ENCODE data around the gene JMJD8. TPM values are rescaled to one million over a fixed set of nuclear protein-coding genes. Genes with fewer than 3 reads are reported as not detected.
A peak's percentile ranks its signal among the peaks of the same experiment; 100 is the strongest.

The JMJD8 gene
- total RNA-seq, 2 donors from 2014 or later = 16.8 to 26.8 TPM

GRCh38 chr16:672371-672770 lies 11.8 kb downstream of the JMJD8 start:
- no peak for ATAC-seq (replicated peaks)
- Mint-ChIP-seq H3K4me1 (no peaks in the 10 kb centered on the region), H3K4me3 (no peak overlapping the region), H3K27me3 (no peaks in the 10 kb centered on the region), H3K36me3 (ENCODE audit: low read depth) (peaks cover 35% of the 10 kb centered on the region), H3K9me3 (no peaks in the 10 kb centered on the region), H3K27ac (no peak overlapping the region)

- peaks cover 35% of the 10 kb centered on the region for H3K36me3 Mint-ChIP-seq (ENCODE audit: low read depth)
- H3K4me1 Mint-ChIP-seq = no peaks in the 10 kb centered on the region
- ATAC-seq (replicated peaks) = no peak
- no peak overlapping the region for H3K27ac Mint-ChIP-seq
- H3K27me3 Mint-ChIP-seq = no peaks in the 10 kb centered on the region
- H3K9me3 Mint-ChIP-seq = no peaks in the 10 kb centered on the region
- H3K4me3 Mint-ChIP-seq = no peak overlapping the region
Observed at GRCh38 chr16:671353-672131, 12.6 kb downstream of the JMJD8 start.

GRCh38 chr16:670485-671352 lies 13.4 kb downstream of the JMJD8 start:
- no peaks in the 10 kb centered on the region for H3K4me1 Mint-ChIP-seq
- no peak for ATAC-seq (replicated peaks)
- H3K9me3 Mint-ChIP-seq = no peaks in the 10 kb centered on the region
- H3K36me3 Mint-ChIP-seq (ENCODE audit: low read depth) = peaks cover 35% of the 10 kb centered on the region
- no peak overlapping the region for H3K27ac Mint-ChIP-seq
- no peak overlapping the region for H3K4me3 Mint-ChIP-seq
- H3K27me3 Mint-ChIP-seq = no peaks in the 10 kb centered on the region

- peaks cover 35% of the 10 kb centered on the region for H3K36me3 Mint-ChIP-seq (ENCODE audit: low read depth)
- H3K27ac Mint-ChIP-seq = no peak overlapping the region
- H3K4me3 Mint-ChIP-seq = peak overlapping the region; percentile 50
- H3K4me1 Mint-ChIP-seq = no peaks in the 10 kb centered on the region
- H3K27me3 Mint-ChIP-seq = no peaks in the 10 kb centered on the region
- no peaks in the 10 kb centered on the region for H3K9me3 Mint-ChIP-seq
- no peak for ATAC-seq (replicated peaks)
Observed at GRCh38 chr16:669666-670065, 14.5 kb downstream of the JMJD8 start.

- Mint-ChIP-seq H3K4me3 (peak overlapping the region; percentile 71), H3K9me3 (no peaks in the 10 kb centered on the region), H3K36me3 (ENCODE audit: low read depth) (peaks cover 29% of the 10 kb centered on the region), H3K27me3 (no peaks in the 10 kb centered on the region), H3K4me1 (no peaks in the 10 kb centered on the region), H3K27ac (peak overlapping the region; percentile 17)
- peak; percentile 15 for ATAC-seq (replicated peaks)
Observed at GRCh38 chr16:668519-669171, 15.5 kb downstream of the JMJD8 start.

GRCh38 chr16:667780-668518 lies 16.2 kb downstream of the JMJD8 start, which contains the start of gene RHOT2:
RHOT2 (plus strand) TSS chr16:668132; CDS start chr16:668200, 68 bp downstream.
- Mint-ChIP-seq H3K36me3 (ENCODE audit: low read depth) (peaks cover 25% of the 10 kb centered on the region), H3K27me3 (no peaks in the 10 kb centered on the region), H3K4me3 (peak within 1 kb of the TSS; percentile 71), H3K27ac (peak within 1 kb of the TSS; percentile 73), H3K9me3 (no peaks in the 10 kb centered on the region), H3K4me1 (no peaks in the 10 kb centered on the region)
- ATAC-seq (replicated peaks) = peak; percentile 99

GRCh38 chr16:667113-667779 lies 16.9 kb downstream of the JMJD8 start:
- no peaks in the 10 kb centered on the region for H3K27me3 Mint-ChIP-seq
- H3K36me3 Mint-ChIP-seq (ENCODE audit: low read depth) = peaks cover 20% of the 10 kb centered on the region

GRCh38 chr16:666572-666971 lies 17.6 kb downstream of the JMJD8 start:
- Mint-ChIP-seq H3K9me3 (no peaks in the 10 kb centered on the region), H3K4me3 (no peak overlapping the region), H3K27me3 (no peaks in the 10 kb centered on the region), H3K4me1 (no peaks in the 10 kb centered on the region), H3K36me3 (ENCODE audit: low read depth) (peaks cover 20% of the 10 kb centered on the region), H3K27ac (no peak overlapping the region)
- no peak for ATAC-seq (replicated peaks)

More at GRCh38 chr16:667113-667779, 16.9 kb downstream of the JMJD8 start:
- ATAC-seq (replicated peaks) = no peak
- Mint-ChIP-seq H3K4me3 (peak overlapping the region; percentile 71), H3K9me3 (no peaks in the 10 kb centered on the region), H3K27ac (peak overlapping the region; percentile 73), H3K4me1 (no peaks in the 10 kb centered on the region)

GRCh38 chr16:662597-662996 lies 21.5 kb downstream of the JMJD8 start:
- no peaks in the 10 kb centered on the region for H3K9me3 Mint-ChIP-seq
- H3K4me1 Mint-ChIP-seq = no peaks in the 10 kb centered on the region

GRCh38 chr16:662095-662494 lies 22.0 kb downstream of the JMJD8 start:
- H3K36me3 Mint-ChIP-seq (ENCODE audit: low read depth) = no peaks in the 10 kb centered on the region

More at GRCh38 chr16:662597-662996, 21.5 kb downstream of the JMJD8 start:
- Mint-ChIP-seq H3K27me3 (no peaks in the 10 kb centered on the region), H3K4me3 (no peak overlapping the region), H3K27ac (no peak overlapping the region), H3K36me3 (ENCODE audit: low read depth) (no peaks in the 10 kb centered on the region)
- no peak for ATAC-seq (replicated peaks)

GRCh38 chr16:661184-661821 lies 22.8 kb downstream of the JMJD8 start:
- H3K4me1 Mint-ChIP-seq = no peaks in the 10 kb centered on the region
- no peak overlapping the region for H3K27ac Mint-ChIP-seq
- H3K4me3 Mint-ChIP-seq = peak overlapping the region; percentile 17

More at GRCh38 chr16:662095-662494, 22.0 kb downstream of the JMJD8 start:
- H3K4me1 Mint-ChIP-seq = no peaks in the 10 kb centered on the region
- no peak overlapping the region for H3K27ac Mint-ChIP-seq
- H3K9me3 Mint-ChIP-seq = no peaks in the 10 kb centered on the region
- no peak overlapping the region for H3K4me3 Mint-ChIP-seq
- no peak for ATAC-seq (replicated peaks)
- no peaks in the 10 kb centered on the region for H3K27me3 Mint-ChIP-seq

GRCh38 chr16:660459-661183 lies 23.5 kb downstream of the JMJD8 start:
- no peaks in the 10 kb centered on the region for H3K36me3 Mint-ChIP-seq (ENCODE audit: low read depth)
- peak overlapping the region; percentile 17 for H3K4me3 Mint-ChIP-seq
- no peak overlapping the region for H3K27ac Mint-ChIP-seq
- no peaks in the 10 kb centered on the region for H3K4me1 Mint-ChIP-seq
- H3K9me3 Mint-ChIP-seq = no peaks in the 10 kb centered on the region
- no peaks in the 10 kb centered on the region for H3K27me3 Mint-ChIP-seq
- peak; percentile 79 for ATAC-seq (replicated peaks)

More at GRCh38 chr16:661184-661821, 22.8 kb downstream of the JMJD8 start:
- no peak for ATAC-seq (replicated peaks)
- Mint-ChIP-seq H3K36me3 (ENCODE audit: low read depth) (no peaks in the 10 kb centered on the region), H3K27me3 (no peaks in the 10 kb centered on the region), H3K9me3 (no peaks in the 10 kb centered on the region)

- H3K4me1 Mint-ChIP-seq = no peaks in the 10 kb centered on the region
- no peaks in the 10 kb centered on the region for H3K36me3 Mint-ChIP-seq (ENCODE audit: low read depth)
- ATAC-seq (replicated peaks) = peak; percentile 2
- H3K27ac Mint-ChIP-seq = no peak overlapping the region
- H3K9me3 Mint-ChIP-seq = no peaks in the 10 kb centered on the region
- H3K4me3 Mint-ChIP-seq = no peak overlapping the region
- no peaks in the 10 kb centered on the region for H3K27me3 Mint-ChIP-seq
Observed at GRCh38 chr16:660132-660458, 24.0 kb downstream of the JMJD8 start.

Measured in activated T-helper 17 cell treated with anti-CD3 and anti-CD28 coated beads, Interleukin-2, amount 50 U/mL, for 72 hours (primary cell).